Glomerular visceral epithelial cell (primary cell): ENCODE data around the gene ATAD3B.

Experiments used
- DNase-seq: peaks from one replicate; pipeline ENCODE4 v3.0.0-alpha.2; 2016; ENCODE audit errors: extremely low spot score

ATAD3B gene

GRCh38 chr1:1534401-1535154 lies 63.0 kb downstream of the ATAD3B start:
- DNase-seq, result no peak

GRCh38 chr1:1535201-1536018 lies 63.8 kb downstream of the ATAD3B start:
- no peak for DNase-seq

- no peak for DNase-seq
Measured at GRCh38 chr1:1536019-1536937, 64.7 kb downstream of the ATAD3B start.

GRCh38 chr1:1536938-1537546 lies 65.5 kb downstream of the ATAD3B start:
- DNase-seq, result no peak

- no peak for DNase-seq
Measured at GRCh38 chr1:1537626-1538250, 66.2 kb downstream of the ATAD3B start.

- no peak for DNase-seq
Measured at GRCh38 chr1:1538334-1538733, 66.8 kb downstream of the ATAD3B start.

- no peak for DNase-seq
Measured at GRCh38 chr1:1538989-1539309, 67.4 kb downstream of the ATAD3B start.

GRCh38 chr1:1539310-1540089 lies 67.9 kb downstream of the ATAD3B start:
- DNase-seq, result no peak

- DNase-seq, result no peak
Measured at GRCh38 chr1:1540090-1540817, 68.7 kb downstream of the ATAD3B start, which contains the start of gene TMEM240. Gene TMEM240, minus strand, starts transcription at chr1:1540624. Its CDS starts 278 bp downstream, at chr1:1540346.

- DNase-seq, result no peak
Measured at GRCh38 chr1:1540818-1541628, 69.5 kb downstream of the ATAD3B start.

- no peak for DNase-seq
Measured at GRCh38 chr1:1541956-1542765, 70.6 kb downstream of the ATAD3B start.

GRCh38 chr1:1542766-1543705 lies 71.5 kb downstream of the ATAD3B start:
- no peak for DNase-seq

- DNase-seq, result no peak
Measured at GRCh38 chr1:1543706-1544099, 72.1 kb downstream of the ATAD3B start.

GRCh38 chr1:1544544-1544943 lies 73.0 kb downstream of the ATAD3B start:
- DNase-seq, result no peak
